Esophagus muscularis mucosa (tissue), 4 donors: ENCODE results near the gene DSCAM. TPM values are rescaled to one million over a fixed set of nuclear protein-coding genes. Genes with fewer than 3 reads are reported as not detected.

ENCODE experiments used
- DNase-seq: peaks from one replicate; pipeline ENCODE4 v3.0.0-alpha.2; 2017; ENCODE audit errors: extremely low spot score
- H3K27ac ChIP-seq, 4 donors: fragments of 200-600 bp; sonication (generic); replicated peaks in 1 of 4; 1 replicate in 3 of 4; 2 replicates in 1 of 4; pipeline ENCODE4 v1.5.1; 2016 to 2019; ENCODE audit warnings: mild to moderate bottlenecking in 1 of 4
- H3K27me3 ChIP-seq, 4 donors: fragments of 200-600 bp; sonication (generic); one replicate each; pipeline versions ENCODE4 v1.5.1 to v1.6.0; 2016 to 2019
- H3K36me3 ChIP-seq, 4 donors: fragments of 200-600 bp; sonication (generic); one replicate each; pipeline ENCODE4 v1.5.1; 2016 to 2019
- H3K4me1 ChIP-seq, 4 donors: fragments of 200-600 bp; sonication (generic); one replicate each; pipeline ENCODE4 v1.5.1; 2016 to 2019
- H3K4me3 ChIP-seq, 4 donors: fragments of 200-600 bp; sonication (generic); 1 replicate in 2 of 4; 2 replicates in 2 of 4; pipeline ENCODE4 v1.5.1; 2016 to 2019; ENCODE audit warnings: mild to moderate bottlenecking in 4 of 4, moderate library complexity in 1 of 4
- H3K9me3 ChIP-seq, 4 donors: fragments of 200-600 bp; sonication (generic); 1 replicate in 3 of 4; 2 replicates in 1 of 4; pipeline ENCODE4 v1.5.1; 2016 to 2019
- CTCF ChIP-seq, 3 experiments: fragments of 200-600 bp in 2 of 3; fragments of 450-650 bp in 1 of 3; sonication (generic) in 2 of 3; IDR thresholded peaks; one replicate each; pipeline ENCODE4 v1.5.1; 2017 to 2019; ENCODE audit warnings: antibody characterized with exemption in 3 of 3, mild to moderate bottlenecking in 2 of 3, moderate library complexity in 1 of 3
- EP300 ChIP-seq: sonication (generic); formaldehyde crosslinking; IDR thresholded peaks from one replicate; pipeline ENCODE4 v1.6.1; 2017; ENCODE audit warnings: antibody characterized with exemption
- POLR2A ChIP-seq: fragments of 450-650 bp; IDR thresholded peaks from one replicate; pipeline ENCODE4 v1.6.1; 2017; ENCODE audit warnings: antibody characterized with exemption, moderate library complexity, mild to moderate bottlenecking, low read depth
- POLR2AphosphoS5 ChIP-seq, 2 donors: sonication (generic); formaldehyde crosslinking; IDR thresholded peaks; one replicate each; pipeline ENCODE4 v1.6.1; 2017; ENCODE audit warnings: antibody characterized with exemption in 2 of 2
- WGBS: methylation state at CpG from one replicate; pipeline ENCODE4 v1.1.5; 2018; 5-methylcytosine and 5-hydroxymethylcytosine counted together
- intact Hi-C: fragments of 100-400 bp; cut with DNase I; formaldehyde crosslinking; loops from one replicate; pipeline ENCODE4 v1.15.1; 2023
- total RNA-seq, 4 donors: library from RNA; depleted of rRNA; stranded (reverse); fragments of >200 nt; gene quantifications; one replicate each; pipeline versions ENCODE4 v1.1.0 to v1.2.1, GENCODE V29; 2016

The DSCAM gene
- total RNA-seq, 4 donors from 2014 or later, result 0.06 to 0.42 (median 0.17) TPM; not detected in 1

GRCh38 chr21:40179166-40179565, 667.8 kb downstream of the DSCAM start:
- H3K27me3 ChIP-seq, result peaks cover 0 to 12% (median 0%) of the 10 kb centered on the region in 4 donors
- H3K27ac ChIP-seq, result no peak overlapping the region
- no peak overlapping the region for H3K4me3 ChIP-seq
- intact Hi-C loops, result no loop called here
- TF ChIP-seq POLR2A (no peak), POLR2AphosphoS5 (IDR thresholded peaks at IDR 0.05) (no peak), EP300 (no peak), CTCF (IDR thresholded peaks at IDR 0.05) (no peak)
- no peaks in the 10 kb centered on the region for H3K9me3 ChIP-seq
- no peaks in the 10 kb centered on the region for H3K36me3 ChIP-seq
- H3K4me1 ChIP-seq, result no peaks in the 10 kb centered on the region
- DNase-seq, result no peak
- WGBS, result 29% methylated on average over 5 of the region's 5 CpGs

- H3K9me3 ChIP-seq, result no peaks in the 10 kb centered on the region
These were observed 668.2 kb downstream of the DSCAM start for GRCh38 chr21:40178726-40179125.

GRCh38 chr21:40177979-40178378, 669.0 kb downstream of the DSCAM start:
- intact Hi-C loops, result no loop called here
- Histone ChIP-seq H3K27me3 (peaks cover 0 to 12% (median 0%) of the 10 kb centered on the region in 4 donors), H3K27ac (no peak overlapping the region), H3K4me3 (no peak overlapping the region), H3K9me3 (no peaks in the 10 kb centered on the region), H3K4me1 (no peaks in the 10 kb centered on the region), H3K36me3 (no peaks in the 10 kb centered on the region)
- 76% methylated on average over 6 of the region's 6 CpGs for WGBS
- no peak for DNase-seq
- TF ChIP-seq POLR2AphosphoS5 (IDR thresholded peaks at IDR 0.05) (no peak), EP300 (no peak), POLR2A (no peak), CTCF (IDR thresholded peaks at IDR 0.05) (no peak)

More at GRCh38 chr21:40178726-40179125, 668.2 kb downstream of the DSCAM start:
- 83% methylated on average over 19 of the region's 19 CpGs for WGBS
- DNase-seq, result no peak
- Histone ChIP-seq H3K4me1 (no peaks in the 10 kb centered on the region), H3K27ac (no peak overlapping the region), H3K4me3 (no peak overlapping the region), H3K27me3 (peaks cover 0 to 12% (median 0%) of the 10 kb centered on the region in 4 donors), H3K36me3 (no peaks in the 10 kb centered on the region)
- intact Hi-C loops, result no loop called here
- TF ChIP-seq CTCF (IDR thresholded peaks at IDR 0.05), result no peak

GRCh38 chr21:40176724-40177123, 670.2 kb downstream of the DSCAM start:
- H3K4me3 ChIP-seq, result no peak overlapping the region
- H3K27me3 ChIP-seq, result peaks cover 0 to 12% (median 0%) of the 10 kb centered on the region in 4 donors
- no peaks in the 10 kb centered on the region for H3K36me3 ChIP-seq
- intact Hi-C loops, result no loop called here
- no peak overlapping the region for H3K27ac ChIP-seq
- no peak for DNase-seq
- 44% methylated on average over 5 of the region's 5 CpGs for WGBS
- no peaks in the 10 kb centered on the region for H3K4me1 ChIP-seq
- no peak for TF ChIP-seq EP300
- TF ChIP-seq CTCF (IDR thresholded peaks at IDR 0.05), result no peak
- TF ChIP-seq POLR2AphosphoS5 (IDR thresholded peaks at IDR 0.05), result no peak
- TF ChIP-seq POLR2A, result no peak
- no peaks in the 10 kb centered on the region for H3K9me3 ChIP-seq

GRCh38 chr21:40173816-40174215, 673.1 kb downstream of the DSCAM start:
- no peaks in the 10 kb centered on the region for H3K36me3 ChIP-seq
- DNase-seq, result no peak
- no peak for TF ChIP-seq POLR2A
- TF ChIP-seq POLR2AphosphoS5 (IDR thresholded peaks at IDR 0.05), result no peak
- no peak for TF ChIP-seq CTCF (IDR thresholded peaks at IDR 0.05)
- TF ChIP-seq EP300, result no peak
- no peaks in the 10 kb centered on the region for H3K9me3 ChIP-seq
- 81% methylated on average over 6 of the region's 6 CpGs for WGBS
- intact Hi-C loops, result no loop called here
- peaks cover 0 to 12% (median 0%) of the 10 kb centered on the region in 4 donors for H3K27me3 ChIP-seq
- H3K4me1 ChIP-seq, result no peaks in the 10 kb centered on the region
- no peak overlapping the region for H3K4me3 ChIP-seq
- no peak overlapping the region for H3K27ac ChIP-seq
